IMR-90 (cell line): ENCODE measurements around the gene NOXA1. TPM values are rescaled to one million over a fixed set of nuclear protein-coding genes. Genes with fewer than 3 reads are reported as not detected.
A peak's percentile ranks its signal among the peaks of the same experiment; 100 is the strongest.

ENCODE experiments used
- ATAC-seq: fragments of 200-7000 bp; cut with Tn5 transposase; 2 replicates; pipeline ENCODE4 v1.9.1; 2020; ENCODE audit warnings: low read depth, mild to moderate bottlenecking, moderate library complexity
- BruUV-seq: library from RNA; stranded (reverse); fragments of 400-500 nt; replicated peaks from 2 replicates; lab custom pipeline; 2021; lab: Mats Ljungman, UMichigan
- CTCF ChIA-PET: fragments of 300-600 bp; formaldehyde crosslinking; extraction: SDS; loops from one replicate; lab custom pipeline; 2021; ENCODE audit warnings: antibody characterized with exemption; lab: Yijun Ruan, JAX
- POLR2A ChIA-PET: fragments of 300-600 bp; sonication (Branson Sonifier 250); formaldehyde crosslinking; loops from one replicate; lab custom pipeline; 2022; ENCODE audit warnings: antibody characterized with exemption; ENCODE audit not compliant: unreplicated experiment; lab: Charles Lee
- DNase-seq: peaks from one replicate; pipeline ENCODE4 v3.0.0; 2013
- H2AFZ ChIP-seq: replicated peaks from 2 replicates; pipeline ENCODE3; 2013; ENCODE audit warnings: low read length, mild to moderate bottlenecking; ENCODE audit not compliant: poor library complexity
- H2AK5ac ChIP-seq: 2 replicates; pipeline ENCODE4 v1.6.1; 2013; ENCODE audit warnings: low read depth, low read length, inconsistent platforms
- H2AK9ac ChIP-seq: replicated peaks from 2 replicates; pipeline ENCODE3; 2013; ENCODE audit warnings: mild to moderate bottlenecking, low read depth, low read length, moderate library complexity; ENCODE audit not compliant: poor library complexity
- H2BK120ac ChIP-seq: 2 replicates; pipeline ENCODE4 v1.6.1; 2013; ENCODE audit warnings: low read depth, low read length, inconsistent platforms
- H2BK15ac ChIP-seq: 3 replicates; pipeline ENCODE4 v1.6.1; 2013; ENCODE audit warnings: low read depth, low read length, inconsistent platforms
- H2BK20ac ChIP-seq: 2 replicates; pipeline ENCODE4 v1.6.1; 2013; ENCODE audit warnings: low read depth, mild to moderate bottlenecking, inconsistent platforms, low read length, moderate library complexity
- H2BK5ac ChIP-seq: 2 replicates; pipeline ENCODE4 v1.6.1; 2013; ENCODE audit warnings: mild to moderate bottlenecking, low read depth, low read length, inconsistent platforms; ENCODE audit not compliant: poor library complexity, severe bottlenecking
- H3K14ac ChIP-seq: replicated peaks from 2 replicates; pipeline ENCODE4 v1.6.1; 2013; ENCODE audit warnings: low read depth, low read length, inconsistent platforms
- H3K18ac ChIP-seq: 2 replicates; pipeline ENCODE4 v1.6.1; 2013; ENCODE audit warnings: low read depth, low read length, control low read depth
- H3K23ac ChIP-seq: 2 replicates; pipeline ENCODE4 v1.6.1; 2013; ENCODE audit warnings: low read depth, low read length, inconsistent platforms
- H3K27ac ChIP-seq: 2 replicates; pipeline ENCODE4 v1.5.1; 2013; ENCODE audit warnings: mild to moderate bottlenecking, control low read depth, low read length; ENCODE audit not compliant: insufficient read depth
- H3K27me3 ChIP-seq: 2 replicates; pipeline ENCODE4 v1.6.1; 2013; ENCODE audit warnings: low read length; ENCODE audit not compliant: control insufficient read depth, insufficient read depth
- H3K36me3 ChIP-seq: 2 replicates; pipeline ENCODE4 v1.6.1; 2013; ENCODE audit warnings: low read length, mixed read lengths; ENCODE audit not compliant: control insufficient read depth, insufficient read depth
- H3K4ac ChIP-seq: 2 replicates; pipeline ENCODE4 v1.6.1; 2013; ENCODE audit warnings: low read depth, low read length, inconsistent platforms
- H3K4me1 ChIP-seq: 2 replicates; pipeline ENCODE4 v1.6.1; 2013; ENCODE audit warnings: low read length, mixed read lengths; ENCODE audit not compliant: control insufficient read depth, insufficient read depth
- H3K4me2 ChIP-seq: 2 replicates; pipeline ENCODE4 v1.6.1; 2013; ENCODE audit warnings: low read depth, mild to moderate bottlenecking, control low read depth, low read length, moderate library complexity
- H3K4me3 ChIP-seq: 2 replicates; pipeline ENCODE4 v1.5.1; 2013; ENCODE audit warnings: low read depth, mild to moderate bottlenecking, control low read depth, low read length, moderate library complexity; ENCODE audit not compliant: insufficient read depth
- H3K56ac ChIP-seq: 2 replicates; pipeline ENCODE4 v1.6.1; 2013; ENCODE audit warnings: low read length, inconsistent platforms; ENCODE audit not compliant: insufficient read depth; ENCODE audit errors: extremely low read depth
- H3K79me1 ChIP-seq, 2 experiments: 2 replicates each; pipeline ENCODE4 v1.6.1; 2013; ENCODE audit warnings: low read length in 2 of 2, inconsistent platforms in 1 of 2, low read depth in 1 of 2
- H3K9ac ChIP-seq: 2 replicates; pipeline ENCODE4 v1.6.1; 2013; ENCODE audit warnings: low read depth, low read length, control low read depth
- H3K9me1 ChIP-seq: 2 replicates; pipeline ENCODE4 v1.6.1; 2013; ENCODE audit warnings: low read length, inconsistent platforms; ENCODE audit not compliant: insufficient read depth
- H3K9me3 ChIP-seq: 2 replicates; pipeline ENCODE4 v1.6.1; 2013; ENCODE audit warnings: low read length; ENCODE audit not compliant: control insufficient read depth, insufficient read depth
- H4K20me1 ChIP-seq: 2 replicates; pipeline ENCODE4 v1.6.1; 2013; ENCODE audit warnings: low read length, inconsistent platforms; ENCODE audit not compliant: insufficient read depth
- H4K5ac ChIP-seq: 2 replicates; pipeline ENCODE4 v1.6.1; 2013; ENCODE audit warnings: mild to moderate bottlenecking, low read depth, low read length, control low read depth
- H4K8ac ChIP-seq, 2 experiments: 2 replicates each; pipeline ENCODE4 v1.6.1; 2013; ENCODE audit warnings: low read depth in 2 of 2, low read length in 2 of 2, control low read depth in 1 of 2, inconsistent platforms in 1 of 2
- H4K91ac ChIP-seq: 2 replicates; pipeline ENCODE4 v1.6.1; 2013; ENCODE audit warnings: low read depth, low read length, inconsistent platforms; ENCODE audit not compliant: insufficient read depth
- WGBS, 2 experiments: methylation state at CpG; one replicate each; pipeline versions ENCODE4 v1.1.5 to v1.1.7; 2013; ENCODE audit warnings: missing lambda C conversion rate in 2 of 2; ENCODE audit not compliant: insufficient read length in 1 of 2; ENCODE audit errors: extremely low coverage in 2 of 2; 5-methylcytosine and 5-hydroxymethylcytosine counted together
- dilution Hi-C: fragments of 300-500 bp; cut with HindIII; formaldehyde crosslinking; loops from one replicate; pipeline ENCODE4 v1.14.3; 2018; ENCODE audit warnings: low sequenced_read_pairs; ENCODE audit not compliant: unreplicated experiment
- in situ Hi-C: fragments of 300-500 bp; cut with MboI; formaldehyde crosslinking; loops from 3 replicates; pipeline ENCODE4 v1.14.3; 2019; ENCODE audit warnings: low sequenced_read_pairs, inconsistent platforms, mixed read lengths
- intact Hi-C: fragments of 100-400 bp; cut with micrococcal nuclease; formaldehyde crosslinking; loops from 2 replicates; pipeline ENCODE4 v1.10.0; 2022
- polyA plus RNA-seq, 3 experiments: library from polyadenylated mRNA; depleted of rRNA; stranded (reverse); fragments of >200 nt; gene quantifications; 2 replicates each; pipeline ENCODE4 v1.2.3, GENCODE V29; 2012; ENCODE audit warnings: low replicate concordance in 1 of 3
- total RNA-seq: library from RNA; depleted of rRNA; stranded (reverse); fragments of >200 nt; gene quantifications from 2 replicates; pipeline ENCODE4 v1.2.3, GENCODE V29; 2012
- TF ChIP-seq, protein P1 (sequence below): fragments of 150-350 bp; IDR thresholded peaks from 2 replicates; pipeline ENCODE4 v1.6.1; 2016; ENCODE audit warnings: low read depth, mild to moderate bottlenecking, low read length, moderate library complexity, borderline replicate concordance

The NOXA1 gene
- total and polyA plus RNA-seq, 2 of the 4 experiments (the other 2 are of a cell fraction): 0.17 TPM; not detected in 1

DNA sequence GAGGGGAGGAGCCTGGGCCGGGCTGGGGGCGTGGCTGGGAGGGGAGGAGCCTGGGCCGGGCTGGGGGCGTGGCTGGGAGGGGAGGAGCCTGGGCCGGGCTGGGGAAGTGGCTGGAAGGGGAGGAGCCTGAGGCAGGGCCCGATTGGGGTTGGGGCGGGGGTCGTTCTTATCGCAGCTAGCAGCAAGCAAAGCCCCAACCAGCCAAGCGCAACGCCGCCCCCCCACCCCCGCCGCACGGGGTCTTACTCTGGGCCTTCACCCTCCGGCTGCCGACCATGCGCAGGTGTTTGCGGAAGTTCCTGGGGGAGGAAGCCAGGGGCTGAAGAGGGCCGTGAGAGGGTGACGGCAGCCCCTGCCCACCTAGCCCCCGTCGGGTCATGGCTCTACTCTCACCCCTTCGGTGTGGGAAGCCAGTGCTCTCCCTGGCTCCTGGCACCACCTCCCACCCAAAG is 31.0 kb downstream of the NOXA1 start:
- Histone ChIP-seq H3K14ac (no peak overlapping the region), H3K4me1 (peaks cover 20% of the 10 kb centered on the region), H2AK9ac (no peak overlapping the region), H2BK20ac (no peak overlapping the region), H3K27ac (no peak overlapping the region), H3K4me2 (no peak overlapping the region; the same call in 1 of the 2 replicates), H4K8ac (peak overlapping the region in 1 of 2 experiments; percentile 2; a peak in 1 of 4 replicates), H3K27me3 (no peaks in the 10 kb centered on the region), H4K5ac (no peak overlapping the region), H2AK5ac (peak overlapping the region; percentile 50), H2BK120ac (no peak overlapping the region), H2BK5ac (no peak overlapping the region), H3K9me3 (no peaks in the 10 kb centered on the region), H3K18ac (no peak overlapping the region), H4K20me1 (peaks cover 37% of the 10 kb centered on the region), H2BK15ac (no peak overlapping the region), H4K91ac (no peak overlapping the region), H3K9ac (no peak overlapping the region), H3K79me1 (peaks cover 6 to 42% of the 10 kb centered on the region in 2 experiments; a peak in 3 of 4 replicates), H3K56ac (no peak overlapping the region), H3K9me1 (no peaks in the 10 kb centered on the region), H3K4ac (no peak overlapping the region), H3K4me3 (no peak overlapping the region), H3K23ac (no peak overlapping the region), H3K36me3 (peaks cover 40% of the 10 kb centered on the region), H2AFZ (peak overlapping the region; percentile 63)
- ChIA-PET POLR2A (no interaction called here), CTCF (interaction anchor here (1.1 kb wide), 1 partner anchor 9 kb away, joined by 3 read pairs; no protein-coding TSS in a partner anchor)
- ATAC-seq: peak; percentile 24
- dilution Hi-C loops: no loop called here
- no peak for DNase-seq
- no TSS peak for BruUV-seq
- TF ChIP-seq, protein P1, sequence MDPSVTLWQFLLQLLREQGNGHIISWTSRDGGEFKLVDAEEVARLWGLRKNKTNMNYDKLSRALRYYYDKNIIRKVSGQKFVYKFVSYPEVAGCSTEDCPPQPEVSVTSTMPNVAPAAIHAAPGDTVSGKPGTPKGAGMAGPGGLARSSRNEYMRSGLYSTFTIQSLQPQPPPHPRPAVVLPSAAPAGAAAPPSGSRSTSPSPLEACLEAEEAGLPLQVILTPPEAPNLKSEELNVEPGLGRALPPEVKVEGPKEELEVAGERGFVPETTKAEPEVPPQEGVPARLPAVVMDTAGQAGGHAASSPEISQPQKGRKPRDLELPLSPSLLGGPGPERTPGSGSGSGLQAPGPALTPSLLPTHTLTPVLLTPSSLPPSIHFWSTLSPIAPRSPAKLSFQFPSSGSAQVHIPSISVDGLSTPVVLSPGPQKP: no peak
- intact Hi-C loops: no loop called here
- 50% methylated on average over 2 of the region's 24 CpGs; no CpG with 5 or more reads in 1 of the 2 experiments for WGBS, 2 experiments
- in situ Hi-C loops: no loop called here
